ENCODE measurements around the gene NNAT. TPM values are rescaled to one million over a fixed set of nuclear protein-coding genes. Genes with fewer than 3 reads are reported as not detected.

NNAT gene
- total and polyA plus RNA-seq, 2 donors (not counting 3 experiments of a cell fraction or from before 2014, with no cell fraction given) = 2.3 to 32.9 TPM

- H3K4me3 ChIP-seq (replicated peaks in 1 of 3; ENCODE audit: insufficient read depth in 1 of 3, low read depth in 1 of 3, low read length in 3 of 3) = no peak overlapping the region
- H3K9me1 ChIP-seq (replicated peaks; ENCODE audit: control insufficient read depth, extremely low read depth, insufficient read depth, low read length) = no peaks in the 10 kb centered on the region
- ChIA-PET CTCF (no interaction called here), POLR2A (no interaction called here)
- intact Hi-C loops (cut with micrococcal nuclease) = loop anchor here (5.0 kb wide), 1 partner anchor 104 kb away; no protein-coding TSS in a partner anchor
- peaks cover 25% of the 10 kb centered on the region for H3K79me2 ChIP-seq (ENCODE audit: control insufficient read depth, insufficient read depth, low read length)
- TF ChIP-seq POLR2AphosphoS5 (IDR thresholded peaks at IDR 0.05; ENCODE audit: insufficient read depth, low read depth, low read length) = no peak
- TF ChIP-seq CTCF (IDR thresholded peaks at IDR 0.05; ENCODE audit: extremely low read depth in 1 of 2, insufficient read depth in 1 of 2, low read depth in 1 of 2, low read length in 2 of 2) = no peak
- TF ChIP-seq POLR2A (IDR thresholded peaks at IDR 0.05; ENCODE audit: low read depth, low read length) = no peak
- TF ChIP-seq FOS (IDR thresholded peaks at IDR 0.05; ENCODE audit: borderline replicate concordance, insufficient read depth, low read length) = no peak
- TF ChIP-seq MYC (IDR thresholded peaks at IDR 0.05; ENCODE audit: low read depth, low read length) = no peak
- no peak for TF ChIP-seq MAX (IDR thresholded peaks at IDR 0.05; ENCODE audit: insufficient read depth, insufficient read length)
- no peak for TF ChIP-seq EZH2 (IDR thresholded peaks at IDR 0.05; ENCODE audit: borderline replicate concordance, low read depth, low read length, severe bottlenecking)
- TF ChIP-seq GATA2 (IDR thresholded peaks at IDR 0.05; ENCODE audit: insufficient read depth, insufficient read length, low read depth, low read length) = no peak
- TF ChIP-seq JUN (IDR thresholded peaks at IDR 0.05; ENCODE audit: borderline replicate concordance, insufficient read depth, insufficient read length, low read depth) = no peak
- no peaks in the 10 kb centered on the region for H3K27me3 ChIP-seq (ENCODE audit: control insufficient read depth in 2 of 2, insufficient read depth in 2 of 2, low read length in 2 of 2)
- no peak overlapping the region for H3K27ac ChIP-seq (ENCODE audit: insufficient read depth, low read depth, low read length)
- peaks cover 0 to 54% of the 10 kb centered on the region in 2 experiments for H3K36me3 ChIP-seq (ENCODE audit: control insufficient read depth in 2 of 2, extremely low read depth in 1 of 2, insufficient read depth in 2 of 2, low read length in 2 of 2)
- no peaks in the 10 kb centered on the region for H3K9me3 ChIP-seq (replicated peaks; ENCODE audit: control insufficient read depth, insufficient read depth, low read length)
- BruUV-seq (replicated peaks) = no TSS peak
- no peaks in the 10 kb centered on the region for H4K20me1 ChIP-seq (replicated peaks; ENCODE audit: control insufficient read depth, extremely low read depth, insufficient read depth, low read length)
- dilution Hi-C loops (cut with MboI; ENCODE audit: extremely low pct_ligation_motif_present, low sequenced_read_pairs) = loop anchor here (10.0 to 25.0 kb wide), 2 partner anchors 121 to 254 kb away; partner anchors contain the start of gene GHRH
- H3K4me1 ChIP-seq (ENCODE audit: control insufficient read depth, extremely low read depth, insufficient read depth, low read length) = peaks cover 24% of the 10 kb centered on the region
- no peak overlapping the region for H2AFZ ChIP-seq (ENCODE audit: low read depth, low read length)
- FAIRE-seq (no peak), DNase-seq (ENCODE audit: low read depth, low spot score) (no peak)
- H3K4me2 ChIP-seq (ENCODE audit: insufficient read depth, low read length) = no peak overlapping the region
- H3K9ac ChIP-seq (replicated peaks; ENCODE audit: extremely low read depth, insufficient read depth, low read length) = no peak overlapping the region
Observed at GRCh38 chr20:37515876-37516275, 5.2 kb upstream of the NNAT start.

Data from endothelial cell of umbilical vein (primary cell).